ENCODE measurements around the gene MLLT3. TPM values are rescaled to one million over a fixed set of nuclear protein-coding genes. Genes with fewer than 3 reads are reported as not detected.

MLLT3 gene
- total and polyA plus RNA-seq, 2 of the 13 experiments (the other 11 are each of a cell fraction or from before 2014, with no cell fraction given) = 12.3 to 12.6 TPM

DNA sequence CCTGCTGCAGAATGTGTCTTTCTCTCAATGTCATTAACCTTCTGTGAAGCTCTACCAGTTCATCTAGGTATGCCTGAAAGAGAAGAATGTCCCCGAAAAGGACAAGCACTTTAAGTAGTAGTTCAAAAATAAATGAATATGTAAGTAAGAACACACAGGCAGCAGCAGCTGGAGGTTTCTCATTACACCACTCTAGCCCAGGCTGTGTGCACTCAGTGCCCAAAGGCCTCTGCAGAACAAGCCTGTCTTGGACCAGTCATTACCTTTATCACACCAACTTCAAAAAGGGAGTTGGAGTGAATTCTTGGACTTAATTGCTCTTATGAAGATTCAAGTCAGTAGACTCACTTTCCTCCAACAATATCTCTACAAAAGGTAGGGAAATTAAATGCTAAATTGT, 268.8 kb downstream of the MLLT3 start (continued):
- TF ChIP-seq, protein P1, sequence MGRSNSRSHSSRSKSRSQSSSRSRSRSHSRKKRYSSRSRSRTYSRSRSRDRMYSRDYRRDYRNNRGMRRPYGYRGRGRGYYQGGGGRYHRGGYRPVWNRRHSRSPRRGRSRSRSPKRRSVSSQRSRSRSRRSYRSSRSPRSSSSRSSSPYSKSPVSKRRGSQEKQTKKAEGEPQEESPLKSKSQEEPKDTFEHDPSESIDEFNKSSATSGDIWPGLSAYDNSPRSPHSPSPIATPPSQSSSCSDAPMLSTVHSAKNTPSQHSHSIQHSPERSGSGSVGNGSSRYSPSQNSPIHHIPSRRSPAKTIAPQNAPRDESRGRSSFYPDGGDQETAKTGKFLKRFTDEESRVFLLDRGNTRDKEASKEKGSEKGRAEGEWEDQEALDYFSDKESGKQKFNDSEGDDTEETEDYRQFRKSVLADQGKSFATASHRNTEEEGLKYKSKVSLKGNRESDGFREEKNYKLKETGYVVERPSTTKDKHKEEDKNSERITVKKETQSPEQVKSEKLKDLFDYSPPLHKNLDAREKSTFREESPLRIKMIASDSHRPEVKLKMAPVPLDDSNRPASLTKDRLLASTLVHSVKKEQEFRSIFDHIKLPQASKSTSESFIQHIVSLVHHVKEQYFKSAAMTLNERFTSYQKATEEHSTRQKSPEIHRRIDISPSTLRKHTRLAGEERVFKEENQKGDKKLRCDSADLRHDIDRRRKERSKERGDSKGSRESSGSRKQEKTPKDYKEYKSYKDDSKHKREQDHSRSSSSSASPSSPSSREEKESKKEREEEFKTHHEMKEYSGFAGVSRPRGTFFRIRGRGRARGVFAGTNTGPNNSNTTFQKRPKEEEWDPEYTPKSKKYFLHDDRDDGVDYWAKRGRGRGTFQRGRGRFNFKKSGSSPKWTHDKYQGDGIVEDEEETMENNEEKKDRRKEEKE (IDR thresholded peaks at IDR 0.05) = no peak
- TF ChIP-seq, protein P2, sequence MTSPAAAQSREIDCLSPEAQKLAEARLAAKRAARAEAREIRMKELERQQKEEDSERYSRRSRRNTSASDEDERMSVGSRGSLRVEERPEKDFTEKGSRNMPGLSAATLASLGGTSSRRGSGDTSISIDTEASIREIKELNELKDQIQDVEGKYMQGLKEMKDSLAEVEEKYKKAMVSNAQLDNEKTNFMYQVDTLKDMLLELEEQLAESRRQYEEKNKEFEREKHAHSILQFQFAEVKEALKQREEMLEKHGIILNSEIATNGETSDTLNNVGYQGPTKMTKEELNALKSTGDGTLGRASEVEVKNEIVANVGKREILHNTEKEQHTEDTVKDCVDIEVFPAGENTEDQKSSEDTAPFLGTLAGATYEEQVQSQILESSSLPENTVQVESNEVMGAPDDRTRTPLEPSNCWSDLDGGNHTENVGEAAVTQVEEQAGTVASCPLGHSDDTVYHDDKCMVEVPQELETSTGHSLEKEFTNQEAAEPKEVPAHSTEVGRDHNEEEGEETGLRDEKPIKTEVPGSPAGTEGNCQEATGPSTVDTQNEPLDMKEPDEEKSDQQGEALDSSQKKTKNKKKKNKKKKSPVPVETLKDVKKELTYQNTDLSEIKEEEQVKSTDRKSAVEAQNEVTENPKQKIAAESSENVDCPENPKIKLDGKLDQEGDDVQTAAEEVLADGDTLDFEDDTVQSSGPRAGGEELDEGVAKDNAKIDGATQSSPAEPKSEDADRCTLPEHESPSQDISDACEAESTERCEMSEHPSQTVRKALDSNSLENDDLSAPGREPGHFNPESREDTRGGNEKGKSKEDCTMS (CRISPR knock-in tag; conservative IDR thresholded peaks at IDR 0.05) = no peak

DNA sequence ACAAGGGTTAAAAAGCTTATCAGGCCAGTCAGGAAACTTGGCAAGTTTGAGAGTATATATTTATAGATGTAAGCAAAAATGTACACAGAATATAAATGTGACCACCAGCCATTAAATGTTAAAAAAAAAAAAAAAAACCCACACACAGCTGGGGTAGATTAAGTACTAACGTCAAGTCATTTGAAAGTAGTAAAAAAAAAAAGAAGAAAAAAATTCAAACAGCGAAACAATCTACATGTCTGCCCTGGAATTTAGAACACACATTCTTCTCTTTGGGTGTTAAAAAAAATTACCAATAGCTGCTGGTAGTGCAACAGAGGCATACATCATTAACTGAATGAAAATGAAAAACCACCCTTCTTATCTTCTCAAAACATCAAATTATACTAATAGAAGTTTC, 269.7 kb downstream of the MLLT3 start:
- CTCF ChIA-PET (ENCODE audit: low intra/inter-chr PET ratio, low total read pairs) = no interaction called here
- ATAC-seq (no peak), FAIRE-seq (no peak)

More for the DNA sequence above, 269.7 kb downstream of the MLLT3 start:
- Histone ChIP-seq H2AFZ (ENCODE audit: low read length) (no peak overlapping the region), H3K27ac (ENCODE audit: extremely low read length, insufficient read depth, low read length) (no peak overlapping the region), H3K27me3 (ENCODE audit: control insufficient read depth in 1 of 2, insufficient read depth in 2 of 2, low read length in 2 of 2) (no peaks in the 10 kb centered on the region), H3K4me3 (replicated peaks in 1 of 3; ENCODE audit: insufficient read depth in 1 of 3, low read depth in 2 of 3, low read length in 3 of 3) (no peak overlapping the region), H3K4me1 (ENCODE audit: insufficient read depth, low read length) (peaks cover 17% of the 10 kb centered on the region), H3K36me3 (replicated peaks in 1 of 2; ENCODE audit: control insufficient read depth in 1 of 2, insufficient read depth in 2 of 2, low read length in 2 of 2) (no peaks in the 10 kb centered on the region), H3K4me2 (ENCODE audit: low read depth, low read length) (no peak overlapping the region), H3K9me3 (ENCODE audit: low read length) (no peaks in the 10 kb centered on the region), H4K20me1 (ENCODE audit: insufficient read depth, low read length) (no peaks in the 10 kb centered on the region; the same call in 1 of the 2 replicates), H3K9ac (ENCODE audit: insufficient read depth, low read depth, low read length) (no peak overlapping the region), H3K79me2 (ENCODE audit: insufficient read depth, low read length) (no peaks in the 10 kb centered on the region)
- TF ChIP-seq CHCHD3 (CRISPR knock-in tag; IDR thresholded peaks at IDR 0.05) (no peak), ZNF292 (CRISPR knock-in tag; IDR thresholded peaks at IDR 0.05; ENCODE audit: borderline replicate concordance, low read depth) (no peak), NKX3-1 (CRISPR knock-in tag; IDR thresholded peaks at IDR 0.05) (no peak)
- in situ Hi-C loops (cut with HindIII; ENCODE audit: extremely low pct_ligation_motif_present, low pct_unique_long_range_greater_than_20kb) (loop anchor here (25.0 kb wide), 1 partner anchor 760 kb away; no protein-coding TSS in a partner anchor), intact Hi-C loops (cut with micrococcal nuclease; ENCODE audit: unreplicated experiment) (loop anchor here (10.0 kb wide), 1 partner anchor 512 kb away; no protein-coding TSS in a partner anchor)
- no peak for DNase-seq (ENCODE audit: low spot score)
- POLR2A ChIA-PET = no interaction called here
- 54% methylated on average over 2 of the region's 2 CpGs for WGBS (ENCODE audit: low lambda C conversion rate)
- BruUV-seq (replicated peaks) = no TSS peak

Measured in HepG2 (cell line).